ENCODE results near the gene ZNF384.

DNA sequence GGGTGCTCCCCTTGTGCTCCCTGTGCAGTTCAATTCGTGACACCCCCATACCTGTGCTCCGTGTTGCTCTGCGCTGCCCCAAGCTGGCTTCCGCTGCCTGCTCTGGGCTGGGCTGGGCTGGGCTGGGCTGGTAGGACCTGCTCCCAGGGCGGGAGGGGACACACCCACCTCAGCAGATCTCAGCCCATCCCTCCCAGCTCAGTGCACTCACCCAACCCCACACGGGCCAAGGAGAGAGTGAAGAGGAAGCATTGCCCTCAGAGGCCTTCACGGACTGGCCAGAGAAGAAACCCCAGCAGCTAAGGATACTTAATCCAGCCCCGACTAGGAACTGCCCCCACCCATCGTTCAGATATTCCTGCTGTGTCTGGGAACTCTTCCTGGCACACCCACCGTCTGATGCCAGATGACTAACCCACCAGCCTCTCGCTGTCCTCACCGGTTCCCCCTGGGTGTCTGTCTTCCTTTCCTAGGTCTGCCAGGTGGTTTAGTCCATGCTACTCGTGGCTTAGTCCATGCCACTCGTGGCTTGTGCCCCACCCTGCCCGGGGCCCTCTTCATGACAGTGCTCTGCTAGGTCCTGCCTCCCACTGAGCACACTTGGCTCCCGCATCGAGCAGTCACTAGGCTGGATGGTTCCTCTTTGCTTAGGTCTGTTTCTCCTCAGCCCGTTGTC is 53.2 kb downstream of the ZNF384 start, which contains the start of gene LPAR5:
- TF ChIP-seq GATA3 (IDR thresholded peaks at IDR 0.05; ENCODE audit: low read depth, low read length) (no peak), GATA2 (IDR thresholded peaks at IDR 0.05; ENCODE audit: low read depth, low read length) (no peak)

Measured in SH-SY5Y (cell line).